Osteocyte (in vitro differentiated cells): ENCODE data around the gene GEMIN5. TPM values are rescaled to one million over a fixed set of nuclear protein-coding genes. Genes with fewer than 3 reads are reported as not detected.
A peak's percentile ranks its signal among the peaks of the same experiment; 100 is the strongest.
"Not testable (repeated sequence)": the region's sequence is repeated elsewhere in the genome, so short reads cannot be mapped to it uniquely, and the experiment has no call there.

Experiments used
- DNase-seq: peaks from one replicate; pipeline ENCODE4 v3.0.0; 2021; ENCODE audit warnings: mixed read lengths; ENCODE audit not compliant: unreplicated experiment; ENCODE audit errors: extremely low spot score
- H3K27ac Mint-ChIP-seq: one replicate; pipeline ENCODE4 v1.8.0; 2021; ENCODE audit warnings: mild to moderate bottlenecking, mixed read lengths; ENCODE audit not compliant: unreplicated experiment
- H3K27me3 Mint-ChIP-seq: one replicate; pipeline ENCODE4 v1.8.0; 2021; ENCODE audit warnings: mixed read lengths; ENCODE audit not compliant: unreplicated experiment
- H3K36me3 Mint-ChIP-seq: one replicate; pipeline ENCODE4 v1.8.0; 2021; ENCODE audit warnings: mixed read lengths; ENCODE audit not compliant: unreplicated experiment
- H3K4me1 Mint-ChIP-seq: one replicate; pipeline ENCODE4 v1.8.0; 2021; ENCODE audit warnings: mixed read lengths; ENCODE audit not compliant: unreplicated experiment
- H3K4me3 Mint-ChIP-seq: one replicate; pipeline ENCODE4 v1.8.0; 2021; ENCODE audit warnings: mild to moderate bottlenecking, moderate library complexity, mixed read lengths; ENCODE audit not compliant: unreplicated experiment
- H3K9me3 Mint-ChIP-seq: one replicate; pipeline ENCODE4 v1.8.0; 2021; ENCODE audit warnings: mixed read lengths; ENCODE audit not compliant: unreplicated experiment
- total RNA-seq: library from RNA; stranded (reverse); gene quantifications from 2 replicates; pipeline ENCODE4 v1.2.1, GENCODE V29; 2021
- TF ChIP-seq, protein P1 (sequence below): fragments of 200-600 bp; sonication (generic); IDR thresholded peaks from 2 replicates; pipeline ENCODE4 v1.5.0; 2021; ENCODE audit warnings: antibody characterized with exemption, mild to moderate bottlenecking, moderate library complexity

Gene GEMIN5
- total RNA-seq, 1 donor from 2014 or later: 17.6 TPM

DNA sequence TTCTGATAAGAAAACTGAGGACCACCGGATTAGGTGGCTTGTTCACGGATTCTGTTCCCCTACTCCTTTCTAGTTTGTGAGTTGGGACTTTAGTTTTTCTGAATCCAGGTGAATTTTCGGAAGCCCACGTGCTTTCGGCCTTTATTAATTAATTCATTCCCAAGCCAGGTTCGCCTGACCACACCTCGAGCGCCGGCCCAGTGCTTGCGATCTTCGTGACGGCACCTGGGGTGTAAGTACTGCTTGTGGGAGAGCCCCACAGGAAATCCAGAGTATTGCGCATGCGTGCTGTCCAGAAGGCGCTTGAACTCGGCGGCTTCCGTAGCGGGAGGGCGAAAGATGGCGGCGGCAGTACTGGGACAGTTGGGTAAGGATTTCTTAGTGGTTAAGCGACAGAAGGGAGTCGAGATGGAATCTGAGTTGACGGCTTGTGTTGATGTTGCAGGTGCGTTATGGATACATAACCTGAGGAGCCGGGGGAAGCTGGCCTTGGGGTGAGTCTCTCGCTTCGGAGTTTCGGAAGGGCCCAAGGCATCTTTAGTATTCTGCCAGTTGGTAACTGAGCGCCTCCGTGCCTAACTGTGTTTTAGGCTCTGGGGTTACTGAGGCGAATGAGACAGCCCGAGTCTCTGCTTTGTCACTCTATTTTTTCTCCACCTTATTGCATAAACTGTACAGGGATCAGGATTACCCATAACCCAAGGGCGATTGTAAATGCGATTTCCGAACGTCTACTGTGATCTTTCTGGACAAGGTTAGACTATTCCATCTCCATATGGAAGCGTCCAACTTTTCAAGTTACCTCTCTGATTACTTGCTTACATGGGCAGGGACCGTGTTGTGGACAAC, 3.0 kb upstream of the GEMIN5 start, which contains the start of gene MRPL22:
Gene MRPL22, plus strand, starts transcription at position 302 of the 849 bp plus-strand sequence. Its CDS starts 38 bp downstream, at position 340.
- Mint-ChIP-seq H3K4me3 (peak within 1 kb of the TSS; percentile 100), H3K9me3 (no peaks in the 10 kb centered on the region)
- peak; percentile 96 for DNase-seq

DNA sequence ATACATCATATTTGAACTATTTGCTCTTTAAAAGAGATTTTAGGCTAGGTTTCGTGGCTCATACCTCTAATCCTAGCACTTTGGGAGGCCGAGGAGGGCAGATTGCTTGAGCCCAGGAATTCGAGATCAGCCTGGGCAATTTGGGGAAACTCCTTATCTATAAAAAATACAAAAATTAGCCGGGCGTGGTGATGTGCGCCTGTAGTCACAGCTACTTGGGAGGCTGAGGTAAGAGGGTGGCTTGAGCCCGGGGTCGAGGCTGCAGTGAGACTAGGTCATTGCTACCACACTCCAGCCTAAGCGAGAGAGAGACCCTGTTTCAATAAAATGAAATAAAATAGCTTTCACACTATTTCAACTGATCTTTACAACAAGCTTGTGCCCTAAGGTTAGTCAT, 2.4 kb upstream of the GEMIN5 start:
- Mint-ChIP-seq H3K4me3 (peak overlapping the region; percentile 100), H3K4me1 (peaks cover 31% of the 10 kb centered on the region), H3K27ac (peak overlapping the region; percentile 99), H3K27me3 (no peaks in the 10 kb centered on the region), H3K36me3 (peaks cover 3% of the 10 kb centered on the region), H3K9me3 (no peaks in the 10 kb centered on the region)
- TF ChIP-seq, protein P1, sequence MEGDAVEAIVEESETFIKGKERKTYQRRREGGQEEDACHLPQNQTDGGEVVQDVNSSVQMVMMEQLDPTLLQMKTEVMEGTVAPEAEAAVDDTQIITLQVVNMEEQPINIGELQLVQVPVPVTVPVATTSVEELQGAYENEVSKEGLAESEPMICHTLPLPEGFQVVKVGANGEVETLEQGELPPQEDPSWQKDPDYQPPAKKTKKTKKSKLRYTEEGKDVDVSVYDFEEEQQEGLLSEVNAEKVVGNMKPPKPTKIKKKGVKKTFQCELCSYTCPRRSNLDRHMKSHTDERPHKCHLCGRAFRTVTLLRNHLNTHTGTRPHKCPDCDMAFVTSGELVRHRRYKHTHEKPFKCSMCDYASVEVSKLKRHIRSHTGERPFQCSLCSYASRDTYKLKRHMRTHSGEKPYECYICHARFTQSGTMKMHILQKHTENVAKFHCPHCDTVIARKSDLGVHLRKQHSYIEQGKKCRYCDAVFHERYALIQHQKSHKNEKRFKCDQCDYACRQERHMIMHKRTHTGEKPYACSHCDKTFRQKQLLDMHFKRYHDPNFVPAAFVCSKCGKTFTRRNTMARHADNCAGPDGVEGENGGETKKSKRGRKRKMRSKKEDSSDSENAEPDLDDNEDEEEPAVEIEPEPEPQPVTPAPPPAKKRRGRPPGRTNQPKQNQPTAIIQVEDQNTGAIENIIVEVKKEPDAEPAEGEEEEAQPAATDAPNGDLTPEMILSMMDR: no peak
- DNase-seq: no peak

More for the DNA sequence above, 3.0 kb upstream of the GEMIN5 start, which contains the start of gene MRPL22:
- Mint-ChIP-seq H3K36me3 (no peaks in the 10 kb centered on the region), H3K27ac (peak within 1 kb of the TSS; percentile 99), H3K27me3 (no peaks in the 10 kb centered on the region), H3K4me1 (peaks cover 29% of the 10 kb centered on the region)
- TF ChIP-seq, protein P1: no peak

DNA sequence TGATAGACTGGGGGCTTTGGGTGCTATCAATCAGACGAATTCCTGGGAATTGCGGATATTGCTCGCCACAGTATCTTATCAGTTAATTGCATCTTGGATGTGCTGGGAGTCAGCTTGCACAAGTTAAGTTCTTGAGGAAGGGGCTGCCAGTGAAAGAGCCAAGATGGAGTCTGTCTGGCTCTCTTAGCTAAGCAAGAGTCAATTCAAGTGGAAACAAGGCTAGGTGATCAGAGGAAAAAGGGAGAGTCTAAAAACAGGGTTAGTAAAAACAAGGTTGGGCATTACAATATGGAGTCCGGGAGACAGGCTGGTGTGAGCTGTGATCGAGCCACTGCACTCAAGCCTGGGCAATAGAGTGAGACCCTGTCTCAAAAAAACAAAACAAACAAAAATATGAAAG, 1.4 kb upstream of the GEMIN5 start:
- peaks cover 12% of the 10 kb centered on the region for H3K36me3 Mint-ChIP-seq
- DNase-seq, H3K9me3 Mint-ChIP-seq, H3K4me3 Mint-ChIP-seq, H3K27me3 Mint-ChIP-seq, H3K27ac Mint-ChIP-seq: not testable (repeated sequence)
- peaks cover 33% of the 10 kb centered on the region for H3K4me1 Mint-ChIP-seq

DNA sequence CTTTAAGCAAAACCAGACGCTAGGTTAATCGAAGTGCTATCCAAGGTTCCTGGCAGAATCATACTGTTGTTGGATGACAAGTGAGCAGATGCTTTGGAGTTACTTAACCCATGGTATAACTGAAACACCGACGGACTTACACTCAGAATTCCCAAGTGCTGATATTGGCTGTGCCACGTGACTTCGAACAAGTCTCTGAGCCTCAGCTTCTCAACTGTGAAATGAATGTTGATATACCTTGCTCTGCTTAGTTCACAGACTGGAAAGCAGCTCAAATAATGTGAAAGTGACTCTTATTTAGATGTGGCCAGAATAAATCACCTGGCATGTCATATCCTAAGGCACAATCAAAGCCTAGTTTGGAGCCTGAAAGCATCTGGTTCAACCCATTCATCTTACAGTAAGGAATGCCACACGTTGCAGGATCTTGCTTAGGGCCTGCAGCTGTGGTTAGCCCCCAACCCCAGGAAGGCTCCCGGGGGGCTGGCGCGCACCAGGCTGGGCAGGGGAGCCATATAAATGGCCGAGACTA, 759 bp downstream of the GEMIN5 start:
- Mint-ChIP-seq H3K9me3 (no peaks in the 10 kb centered on the region), H3K27me3 (no peaks in the 10 kb centered on the region), H3K4me3 (peak overlapping the region; percentile 89), H3K4me1 (peaks cover 23% of the 10 kb centered on the region), H3K36me3 (peaks cover 12% of the 10 kb centered on the region), H3K27ac (peak overlapping the region; percentile 89)
- TF ChIP-seq, protein P1: no peak
- no peak for DNase-seq

DNA sequence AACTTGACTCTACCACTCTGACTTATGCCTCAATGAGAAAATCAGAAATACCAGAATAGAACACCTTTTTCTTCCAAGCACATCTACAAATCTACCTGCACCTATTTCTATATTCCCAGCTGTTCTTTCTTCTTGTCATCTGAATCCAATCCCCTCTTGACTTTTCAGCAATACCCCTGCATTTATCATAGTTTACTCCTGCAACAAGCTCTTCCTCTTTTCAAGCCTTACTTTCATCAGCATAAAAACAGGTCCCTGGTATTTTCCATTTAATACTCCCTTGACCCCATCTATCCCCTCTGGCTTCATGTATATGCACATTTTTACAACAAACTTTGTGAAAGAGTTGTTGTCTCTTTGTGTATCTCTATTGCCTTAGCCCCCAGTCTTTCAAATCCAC, 3.1 kb downstream of the GEMIN5 start:
- Mint-ChIP-seq H3K4me1 (peaks cover 17% of the 10 kb centered on the region), H3K4me3 (no peak overlapping the region), H3K27ac (no peak overlapping the region), H3K9me3 (no peaks in the 10 kb centered on the region), H3K36me3 (peaks cover 27% of the 10 kb centered on the region), H3K27me3 (no peaks in the 10 kb centered on the region)
- TF ChIP-seq, protein P1: no peak
- no peak for DNase-seq
